GM21825 (cell line): ENCODE data around the gene IL1RL2.

Experiments
- ATAC-seq: cut with Tn5 transposase; IDR thresholded peaks from one replicate; pipeline ENCODE4 v1.9.1; 2021; ENCODE audit warnings: mild to moderate bottlenecking, moderate library complexity; ENCODE audit not compliant: unreplicated experiment

IL1RL2 gene

DNA sequence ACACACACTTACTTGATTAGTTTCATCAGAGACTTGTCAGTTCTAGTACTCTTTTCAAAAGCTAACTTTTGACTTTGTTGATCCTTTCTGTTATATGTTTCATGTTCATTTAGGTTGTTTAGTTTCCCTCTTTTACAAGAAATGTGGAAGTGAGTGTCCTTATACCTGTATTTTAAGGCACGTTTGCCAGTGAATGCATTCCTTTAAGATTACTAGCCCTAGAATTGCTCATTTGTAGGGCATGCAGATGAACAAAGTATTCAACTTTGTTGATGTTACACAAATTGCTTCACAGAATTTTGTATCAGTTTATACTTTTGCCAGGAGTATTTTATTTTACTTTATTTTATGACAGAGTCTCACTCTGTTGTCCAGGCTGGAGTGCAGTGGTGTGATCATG is 6.3 kb downstream of the IL1RL2 start:
- ATAC-seq: no peak

DNA sequence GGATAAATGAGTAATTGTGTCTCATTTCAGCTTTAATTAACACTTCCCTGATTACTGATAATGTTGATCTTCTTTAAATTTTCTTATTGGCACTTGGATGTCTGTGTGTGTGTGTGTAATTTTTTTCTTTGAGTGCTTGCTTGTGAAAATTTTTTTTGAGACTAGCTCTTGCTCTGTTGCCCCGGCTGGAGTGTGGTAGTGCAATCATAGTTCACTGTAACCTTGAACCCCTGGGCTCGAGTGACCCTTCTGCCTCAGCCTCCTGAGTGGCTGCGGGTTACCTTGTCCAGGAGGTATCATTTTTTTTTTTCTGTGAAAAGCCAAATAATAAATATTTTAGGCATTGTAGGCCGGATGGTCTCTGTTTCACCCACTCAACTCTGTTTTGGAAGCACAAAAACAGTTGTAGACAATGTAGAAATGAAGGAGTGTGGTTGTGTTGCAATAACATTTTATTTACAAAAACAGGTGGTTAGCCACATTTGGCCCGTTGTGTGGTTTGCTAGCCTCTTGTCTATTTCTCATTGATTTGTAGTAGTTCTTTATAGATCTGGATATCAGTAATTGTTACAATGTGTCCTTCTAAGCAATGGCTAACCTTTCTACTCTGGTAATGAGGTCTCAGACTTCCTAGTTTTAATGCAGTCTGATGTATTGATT is 7.9 kb downstream of the IL1RL2 start:
- ATAC-seq: no peak

DNA sequence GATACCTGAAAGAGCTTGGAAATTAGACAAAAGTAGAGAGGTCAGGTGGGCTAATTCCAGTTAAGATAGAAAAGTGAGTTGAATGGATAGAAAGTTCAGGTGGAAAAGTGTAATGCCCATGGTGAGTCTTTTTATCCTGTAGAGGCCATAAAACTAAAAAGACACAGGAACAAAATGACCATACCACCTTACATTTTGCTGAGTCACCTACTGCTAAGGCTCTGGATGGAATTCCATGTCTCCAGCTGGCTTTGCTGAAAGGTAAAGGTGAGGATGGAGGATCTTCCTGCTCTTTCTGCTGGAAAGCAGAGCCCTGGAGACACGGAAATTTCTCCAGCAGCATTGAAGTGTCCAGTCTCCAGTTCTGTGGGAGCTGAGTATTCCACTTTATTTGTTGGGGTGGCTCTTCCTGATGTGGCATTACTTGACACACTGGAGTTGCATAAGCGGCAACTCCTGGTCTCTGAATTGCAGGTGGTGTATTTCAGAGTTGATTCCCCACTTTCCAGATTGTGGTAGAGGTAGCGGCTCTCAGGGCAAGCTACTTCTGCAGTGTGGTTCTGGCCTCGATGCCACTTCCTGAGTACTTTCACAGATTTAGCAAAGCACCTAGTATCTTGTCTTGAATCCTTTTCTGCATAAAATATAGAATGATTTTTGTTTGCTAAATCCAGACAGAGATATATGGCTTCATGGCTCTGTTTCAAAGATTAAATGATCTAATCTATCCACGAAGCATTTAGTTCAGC is 10.7 kb downstream of the IL1RL2 start:
- ATAC-seq: no peak

DNA sequence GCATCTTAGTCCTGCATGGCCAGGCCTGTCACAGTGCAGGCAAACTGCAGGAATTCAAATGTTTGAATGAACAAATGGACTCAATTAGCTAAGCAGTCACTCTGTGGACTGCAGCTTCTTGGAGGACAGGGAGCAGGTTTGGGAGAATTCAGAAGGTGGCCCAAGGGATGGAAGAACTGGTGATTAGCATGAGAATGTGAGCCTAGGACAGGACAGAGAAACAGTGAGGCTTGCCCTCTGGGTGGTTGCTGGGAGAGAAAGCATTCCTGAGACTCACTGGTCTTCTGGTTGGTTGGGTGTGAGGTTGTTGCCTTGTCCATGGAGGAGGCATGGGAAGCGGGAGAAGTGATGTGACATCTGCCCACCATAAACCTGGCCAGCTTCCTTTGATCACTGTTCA is 13.7 kb downstream of the IL1RL2 start:
- ATAC-seq: no peak

DNA sequence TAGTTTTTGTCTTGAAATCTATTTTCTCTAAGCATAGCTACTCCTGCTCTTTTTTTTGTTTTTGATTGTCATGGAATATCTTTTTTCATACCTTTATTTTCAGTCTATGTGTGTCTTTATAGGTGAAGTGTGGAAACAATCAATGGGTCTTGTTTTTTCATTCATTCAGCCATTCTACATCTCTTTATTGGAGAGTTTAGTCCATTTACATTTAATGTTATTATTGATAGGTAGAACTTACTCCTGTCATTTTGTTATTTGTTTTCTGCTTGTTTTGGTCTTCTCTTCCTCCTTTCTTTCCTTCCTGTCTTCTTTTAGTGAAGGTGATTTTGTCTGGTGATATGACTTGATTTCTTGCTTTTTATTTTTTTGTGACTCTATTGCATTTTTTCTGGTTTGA is 17.8 kb downstream of the IL1RL2 start:
- no peak for ATAC-seq

DNA sequence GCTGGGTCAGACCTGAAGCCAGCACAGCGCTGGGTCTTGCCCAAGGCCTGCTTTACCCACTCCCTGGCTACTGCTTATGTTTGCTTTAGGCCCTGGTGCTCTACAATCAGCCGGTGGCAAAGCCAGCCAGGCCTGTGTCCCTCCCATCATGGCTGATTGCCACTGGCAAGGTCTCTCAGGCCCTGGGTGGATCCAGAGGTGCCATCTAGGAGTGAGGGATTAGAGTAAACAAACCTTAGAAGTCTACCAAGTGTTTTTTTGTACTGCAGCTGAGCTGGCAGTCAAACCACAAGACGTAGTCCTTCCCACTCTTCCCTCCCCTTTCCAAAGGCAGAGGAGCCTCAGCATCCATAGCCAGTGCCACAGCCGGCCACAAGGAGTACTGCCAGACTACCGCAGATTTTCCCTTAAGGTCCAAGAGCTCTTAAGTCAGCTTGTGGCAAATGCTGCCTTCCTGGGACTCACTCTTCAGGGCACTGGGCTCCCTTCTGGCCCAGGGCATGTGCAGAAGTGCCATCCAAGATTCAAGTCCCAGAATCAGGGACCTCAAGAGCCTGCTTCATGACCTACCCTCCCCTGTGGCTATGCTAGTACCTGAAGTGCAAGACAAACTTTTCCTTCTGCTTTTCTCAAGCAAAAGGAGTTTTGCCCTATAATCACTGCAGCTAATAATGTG is 20.0 kb downstream of the IL1RL2 start:
- ATAC-seq: no peak

DNA sequence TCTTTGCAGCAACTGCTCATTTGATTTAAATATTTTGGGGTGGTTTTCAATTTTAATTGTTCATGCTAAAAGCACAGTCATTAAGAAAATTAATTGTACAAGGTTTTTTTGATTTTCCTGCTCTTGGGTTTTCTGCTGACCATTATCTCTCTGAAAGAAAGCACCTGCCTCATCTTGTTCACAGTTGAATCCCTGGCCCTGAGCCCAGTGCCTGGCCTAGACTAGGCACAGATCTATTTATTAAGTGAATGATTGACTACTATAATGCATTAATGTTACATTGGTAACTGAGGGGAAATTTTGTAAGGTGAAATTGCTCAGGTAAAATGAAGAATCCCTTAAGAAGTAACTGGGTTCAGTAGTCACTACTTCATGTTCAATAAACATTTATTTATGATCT is 22.0 kb downstream of the IL1RL2 start:
- ATAC-seq: no peak

DNA sequence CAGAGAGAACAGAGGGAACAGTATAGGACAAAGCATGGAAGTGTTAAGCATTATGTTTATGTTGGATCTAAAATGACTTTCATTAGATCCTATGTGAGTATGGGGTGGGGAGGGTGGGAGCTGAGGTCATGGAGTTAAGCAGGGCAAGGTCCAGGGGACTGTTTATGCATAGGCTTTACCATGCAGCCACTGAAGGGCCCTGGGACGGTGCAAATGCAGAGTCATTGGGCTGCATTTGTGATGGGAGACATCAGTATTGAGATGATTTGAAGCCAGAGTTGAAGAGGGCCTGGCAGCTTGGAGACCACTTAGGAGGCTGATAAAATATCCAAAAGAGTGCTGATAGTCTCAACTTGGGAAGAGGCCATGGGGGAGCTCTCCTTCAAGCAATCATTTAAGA is 22.7 kb downstream of the IL1RL2 start:
- ATAC-seq: no peak

DNA sequence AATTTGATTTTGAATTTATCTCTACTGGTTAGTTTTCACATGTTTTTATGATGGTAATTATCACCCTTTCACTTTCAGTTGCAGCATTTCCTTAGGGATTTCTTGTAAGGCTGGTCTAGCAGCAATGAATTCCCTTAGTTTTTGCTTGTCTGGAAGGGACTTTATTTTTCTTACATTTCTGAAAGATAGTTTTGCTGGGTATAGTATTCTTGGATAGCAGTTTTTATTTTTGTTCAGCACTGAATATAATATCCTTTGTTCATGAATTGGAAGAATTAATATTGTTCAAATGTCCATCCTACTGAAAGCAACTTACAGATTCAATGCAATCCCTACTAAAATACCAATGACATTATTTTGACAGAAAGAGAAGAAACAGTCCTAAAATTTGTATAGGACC is 30.2 kb downstream of the IL1RL2 start:
- no peak for ATAC-seq

DNA sequence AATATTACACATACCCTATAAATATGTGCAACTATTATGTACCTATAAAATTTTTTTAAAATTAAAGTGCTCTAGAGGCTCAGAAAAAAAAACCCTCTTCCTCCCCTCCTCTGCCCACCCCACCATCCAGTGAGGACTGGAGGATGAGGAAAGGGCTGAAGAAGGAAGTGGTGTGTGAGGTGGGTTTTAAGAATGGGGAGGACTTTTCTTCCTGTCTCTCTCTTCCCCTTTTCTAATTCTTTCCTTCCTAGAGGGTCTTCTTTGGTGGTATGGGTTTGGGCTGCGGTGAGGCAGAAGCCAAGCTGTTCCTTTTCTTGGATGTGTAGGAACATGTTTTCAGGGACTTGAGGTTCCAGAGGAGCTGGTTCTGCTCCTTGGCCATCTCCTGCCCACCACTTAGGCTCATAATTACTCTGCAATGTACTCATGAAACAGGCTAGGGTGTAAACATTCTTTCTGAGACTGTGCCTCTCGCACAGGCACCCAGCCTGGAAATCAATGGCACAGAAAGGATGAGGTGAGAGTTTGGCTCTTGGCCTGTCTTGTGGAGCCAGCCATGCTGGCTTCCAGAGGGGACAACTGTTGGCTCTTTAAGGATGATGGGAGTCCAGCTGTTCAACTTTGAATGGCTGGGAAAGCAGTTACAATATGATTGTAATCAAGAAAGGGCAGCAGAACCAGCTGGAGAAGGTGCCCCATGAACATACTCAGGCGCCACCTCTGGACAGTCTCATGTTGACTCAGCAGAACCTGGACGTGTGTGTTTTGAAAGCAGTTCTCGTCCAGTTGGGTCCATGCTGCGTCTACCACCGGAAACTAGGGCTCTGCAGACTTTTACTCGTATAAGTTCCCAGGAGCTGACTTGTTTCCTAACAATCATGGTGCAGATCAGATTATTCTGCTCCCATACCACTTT is 38.3 kb downstream of the IL1RL2 start:
- ATAC-seq: no peak

DNA sequence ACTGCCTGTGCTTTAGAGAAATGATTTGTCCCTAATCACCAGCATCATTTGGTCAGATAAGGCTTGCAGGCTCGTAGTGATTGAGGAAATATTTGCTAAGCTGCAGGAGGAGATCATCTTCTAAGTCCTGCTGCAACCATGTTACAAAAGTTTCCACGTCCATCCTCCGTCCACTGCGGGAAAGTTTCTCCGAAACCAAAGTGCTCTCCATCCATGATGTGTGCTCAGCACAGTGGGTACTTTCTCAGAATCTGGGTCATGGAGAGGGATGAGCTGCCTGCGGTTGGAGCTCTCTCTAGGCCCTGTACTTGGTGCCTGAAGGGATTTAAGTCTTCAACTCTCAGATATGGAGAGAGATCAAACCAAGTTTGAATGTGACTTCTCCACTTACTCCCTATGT is 39.3 kb downstream of the IL1RL2 start:
- no peak for ATAC-seq

DNA sequence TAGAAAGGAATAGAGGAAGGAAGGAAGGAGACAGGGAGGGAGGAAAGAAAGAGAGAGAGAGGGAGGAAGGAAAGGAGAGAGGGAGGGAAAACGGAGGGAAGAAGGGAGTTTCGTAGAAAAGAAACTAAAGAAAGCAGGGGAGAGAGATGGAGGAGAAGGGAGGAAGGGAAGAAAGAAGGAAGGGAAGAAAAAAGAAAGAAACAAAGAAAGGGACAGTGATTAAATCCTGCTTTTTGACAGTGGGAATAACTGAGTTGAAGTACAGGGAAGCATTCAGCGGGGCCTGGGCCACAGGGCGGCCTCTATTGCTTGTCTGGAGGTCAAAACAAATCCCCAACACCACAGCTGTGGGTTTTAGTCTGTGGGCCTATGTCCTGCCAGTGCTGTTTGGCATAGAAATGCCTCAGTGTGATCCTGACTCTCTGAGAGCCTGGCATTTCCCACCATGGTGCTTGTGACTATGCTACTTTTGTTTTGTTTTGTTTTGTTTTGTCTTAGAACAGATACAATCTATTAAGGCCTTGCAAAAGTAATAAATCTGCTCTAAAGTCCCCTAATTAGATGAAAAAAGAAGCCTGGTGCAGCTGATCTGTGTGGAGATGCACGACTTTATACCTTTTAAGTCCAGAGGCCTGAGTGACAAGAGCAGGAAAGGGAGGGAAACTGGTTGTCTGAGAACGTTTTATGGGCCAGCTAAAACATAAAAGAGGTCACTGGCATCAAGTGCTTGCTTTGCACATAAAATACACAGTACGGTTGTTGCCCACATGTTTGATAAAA is 40.0 kb downstream of the IL1RL2 start:
- no peak for ATAC-seq

DNA sequence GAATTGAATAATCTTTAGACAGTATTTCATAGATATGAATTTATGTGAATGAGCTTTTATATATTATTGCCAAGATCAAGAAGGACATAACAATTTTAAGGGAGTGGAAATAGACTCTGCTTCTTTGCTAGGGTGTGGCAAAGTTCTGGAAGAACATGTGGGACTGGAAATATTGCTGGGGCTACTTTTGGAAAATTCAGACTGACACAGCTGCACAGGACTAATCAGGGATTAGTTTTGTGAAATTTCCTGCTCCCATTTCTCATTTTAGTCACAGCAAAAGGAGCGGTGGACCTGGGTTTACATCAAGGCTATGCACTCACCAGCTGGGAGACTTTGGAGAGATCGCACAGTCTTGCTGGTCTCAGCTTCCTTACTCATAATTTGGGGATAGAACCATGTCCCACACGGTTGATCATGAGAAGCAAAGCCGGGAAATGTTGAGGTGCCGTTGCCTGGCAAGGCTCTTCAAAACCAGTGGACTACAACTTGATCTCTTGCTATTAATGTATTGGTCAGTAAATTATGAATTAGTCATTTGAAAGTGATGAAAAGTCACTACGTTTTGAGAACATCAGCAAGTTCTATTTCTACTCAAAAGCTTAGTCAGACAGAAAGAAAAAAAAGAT is 42.4 kb downstream of the IL1RL2 start:
- no peak for ATAC-seq

DNA sequence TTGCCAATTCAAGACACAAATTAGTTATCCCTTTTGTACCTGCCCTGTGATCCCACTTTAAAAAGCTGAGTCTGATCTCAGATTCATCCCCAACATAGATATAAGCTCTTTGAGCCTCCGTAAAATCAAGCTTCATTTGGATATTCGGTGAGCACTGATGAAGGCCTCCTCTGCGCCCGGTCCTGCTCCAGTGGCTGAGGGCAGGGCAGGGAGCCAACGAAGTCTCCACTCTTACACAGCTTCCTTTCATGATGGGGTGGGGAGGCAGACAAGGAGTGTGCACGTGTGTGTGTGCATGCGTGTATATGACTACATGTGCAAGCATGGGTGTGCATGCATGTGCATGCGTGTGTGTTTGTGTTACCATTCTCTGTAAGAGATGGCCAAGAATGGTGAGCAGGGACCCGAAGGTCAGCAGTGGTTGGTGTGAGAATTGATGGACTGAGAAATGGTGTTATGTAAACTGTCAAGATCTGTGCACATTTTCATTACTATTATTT is 43.6 kb downstream of the IL1RL2 start:
- no peak for ATAC-seq

DNA sequence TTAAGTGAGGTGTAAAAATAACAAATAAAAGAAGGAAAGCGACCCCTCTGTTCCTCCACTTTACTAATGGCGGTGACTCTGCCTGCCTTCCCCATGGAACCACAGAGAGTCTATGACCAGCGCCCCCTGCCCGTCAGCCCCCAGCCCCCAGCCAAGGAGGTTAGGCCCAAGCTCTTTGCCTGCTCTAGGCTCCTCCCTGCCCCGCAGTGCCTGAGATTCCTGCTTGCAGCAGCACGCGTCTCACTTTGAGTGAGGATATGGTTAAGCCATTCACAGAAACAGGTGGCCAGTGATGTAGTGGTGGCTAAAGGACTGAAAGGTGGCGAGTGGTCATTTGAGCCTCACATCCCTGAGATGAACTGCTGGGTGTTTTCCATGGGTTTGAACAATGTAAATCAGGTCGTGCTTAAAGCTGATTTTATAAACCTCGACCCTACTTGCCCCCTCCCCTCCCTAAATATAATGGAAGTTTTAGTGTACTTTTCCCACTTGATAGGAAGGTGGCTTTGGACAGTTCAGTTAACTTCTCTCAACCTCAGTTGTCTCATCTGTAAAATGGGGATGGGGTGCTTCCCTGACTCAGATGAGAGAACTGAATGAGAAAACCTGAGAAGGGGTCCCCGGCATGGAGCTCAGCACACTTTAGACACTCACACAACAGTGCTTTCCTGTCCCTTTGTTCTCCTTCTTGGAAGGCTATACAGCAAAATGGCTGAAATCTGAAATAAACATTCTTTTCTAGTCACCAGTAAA is 46.5 kb downstream of the IL1RL2 start:
- no peak for ATAC-seq

DNA sequence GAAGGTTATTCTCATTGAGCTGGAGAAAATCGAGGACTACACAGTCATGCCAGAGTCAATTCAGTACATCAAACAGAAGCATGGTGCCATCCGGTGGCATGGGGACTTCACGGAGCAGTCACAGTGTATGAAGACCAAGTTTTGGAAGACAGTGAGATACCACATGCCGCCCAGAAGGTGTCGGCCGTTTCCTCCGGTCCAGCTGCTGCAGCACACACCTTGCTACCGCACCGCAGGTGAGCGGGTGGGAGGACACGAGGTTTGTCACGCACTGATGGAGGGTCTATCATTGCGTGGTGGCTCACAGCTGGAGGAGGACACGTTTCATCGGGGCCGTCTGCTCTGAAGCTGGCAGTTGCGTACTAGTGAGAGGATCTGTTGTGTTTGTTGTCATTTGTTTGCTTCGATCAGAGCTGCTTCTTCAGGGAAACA is 48.2 kb downstream of the IL1RL2 start:
- no peak for ATAC-seq

DNA sequence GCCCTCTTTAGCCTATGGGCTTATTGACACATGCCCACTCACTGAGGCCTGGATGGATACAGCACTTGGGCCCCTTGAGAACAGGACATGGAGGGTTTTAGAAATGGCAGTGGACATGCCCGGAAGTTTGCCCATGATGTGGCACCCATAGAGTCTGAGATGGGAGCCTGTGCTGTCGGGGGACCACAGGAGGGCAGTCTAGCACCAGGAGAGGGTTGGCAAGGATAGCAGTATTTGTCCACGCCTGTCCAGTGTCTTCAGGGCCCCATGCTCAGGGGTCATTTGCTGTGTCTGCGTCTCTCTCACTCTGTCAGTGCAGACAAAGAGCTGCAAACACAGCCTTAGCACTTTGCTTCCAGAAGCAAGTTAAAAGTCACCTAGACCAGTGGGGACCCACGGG is 48.7 kb downstream of the IL1RL2 start:
- ATAC-seq: no peak

DNA sequence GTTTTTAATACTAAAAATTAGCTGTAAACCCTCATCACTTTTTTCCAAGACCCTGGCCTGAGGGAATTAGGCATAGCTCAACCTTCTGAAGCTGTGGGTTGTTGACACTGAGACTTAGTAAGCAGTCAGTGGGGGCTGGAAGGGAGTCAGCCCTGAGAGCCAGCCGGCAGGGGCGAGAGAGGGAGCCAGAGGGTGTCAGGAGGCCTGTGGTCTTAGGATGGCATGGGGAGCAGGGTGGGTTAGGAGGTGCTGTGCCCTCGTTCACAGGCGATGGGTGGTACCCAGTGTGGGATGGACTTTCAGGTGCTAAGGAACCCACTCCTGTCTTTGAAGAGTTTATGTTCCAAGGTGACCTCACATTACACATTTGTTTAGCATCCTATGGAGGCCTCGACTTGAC is 49.3 kb downstream of the IL1RL2 start:
- ATAC-seq: no peak

DNA sequence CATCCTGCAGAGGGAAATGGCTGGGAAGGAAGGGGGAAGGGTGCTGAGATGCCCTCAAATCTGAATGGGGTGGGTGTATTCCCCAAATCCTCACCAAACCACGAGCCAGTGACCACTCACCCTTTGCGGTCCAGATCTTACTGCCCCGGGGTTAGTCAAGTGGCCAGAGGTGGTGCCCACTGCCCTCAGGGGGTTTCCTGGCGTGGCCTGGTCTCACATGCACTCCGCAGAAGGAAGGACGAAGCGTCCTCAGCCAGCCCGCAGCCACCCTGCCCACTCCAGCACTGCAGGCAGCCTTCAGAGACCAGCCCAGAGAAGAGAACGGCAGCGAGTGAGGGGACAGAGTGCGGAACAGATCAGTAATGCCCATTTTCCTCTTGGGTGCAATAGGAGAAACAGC is 50.4 kb downstream of the IL1RL2 start:
- ATAC-seq: no peak
